ENCODE results near the gene TNFAIP3.
A peak's percentile ranks its signal among the peaks of the same experiment; 100 is the strongest.
"Not testable (repeated sequence)": the region's sequence is repeated elsewhere in the genome, so short reads cannot be mapped to it uniquely, and the experiment has no call there.

TNFAIP3 gene

DNA sequence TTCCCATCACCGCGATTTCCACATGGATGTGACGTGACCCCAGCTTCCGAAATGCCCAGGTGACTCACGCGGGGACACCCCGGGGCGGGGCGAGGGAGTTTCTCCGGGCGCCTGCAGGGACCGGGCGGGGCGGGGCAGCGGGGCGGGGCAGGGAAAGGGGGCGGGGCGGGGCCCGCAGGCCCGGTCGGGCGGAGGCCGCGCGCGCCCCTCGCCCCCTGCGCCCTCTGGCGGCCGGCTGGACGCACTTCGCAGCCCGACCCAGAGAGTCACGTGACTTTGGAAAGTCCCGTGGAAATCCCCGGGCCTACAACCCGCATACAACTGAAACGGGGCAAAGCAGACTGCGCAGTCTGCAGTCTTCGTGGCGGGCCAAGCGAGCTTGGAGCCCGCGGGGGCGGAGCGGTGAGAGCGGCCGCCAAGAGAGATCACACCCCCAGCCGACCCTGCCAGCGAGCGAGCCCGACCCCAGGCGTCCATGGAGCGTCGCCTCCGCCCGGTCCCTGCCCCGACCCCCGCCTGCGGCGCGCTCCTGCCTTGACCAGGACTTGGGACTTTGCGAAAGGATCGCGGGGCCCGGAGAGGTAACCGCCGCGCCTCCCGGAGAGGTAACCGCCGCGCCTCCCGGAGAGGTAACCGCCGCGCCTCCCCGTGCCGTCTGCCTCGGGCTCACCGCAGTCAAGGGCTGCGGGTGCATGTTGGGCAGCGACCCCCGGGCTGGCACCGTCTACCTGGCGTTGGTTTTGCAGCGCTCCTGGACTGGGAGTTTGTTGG lies at the start of gene TNFAIP3:
TNFAIP3 (plus strand) TSS at position 346 of the 771 bp plus-strand sequence. CDS start 3,969 bp downstream, outside the sequence.
- peak; percentile 98 for DNase-seq (ENCODE audit: low spot score)

GRCh38 chr6:137818440-137818839 lies 48.6 kb upstream of the TNFAIP3 start:
- DNase-seq (ENCODE audit: low spot score): no peak

DNA sequence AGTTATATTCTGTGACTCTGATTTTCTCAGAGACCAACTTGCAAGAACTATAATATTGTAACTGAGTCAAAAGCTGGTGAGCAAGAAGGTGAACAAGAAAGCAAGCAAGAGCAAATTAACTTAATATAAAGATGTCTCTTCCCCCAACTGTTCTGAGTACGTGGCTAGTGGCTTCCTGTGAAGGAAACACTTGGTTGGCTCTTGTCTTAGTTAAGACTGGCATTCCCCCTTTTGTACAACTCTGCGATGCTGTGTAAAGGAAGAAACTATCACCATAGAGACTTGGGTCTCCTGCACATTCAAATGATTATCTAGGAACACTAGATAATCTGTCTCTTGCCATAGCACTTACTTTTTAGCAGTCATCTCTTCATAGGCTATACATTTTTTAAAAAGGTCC lies 47.3 kb upstream of the TNFAIP3 start:
- DNase-seq (ENCODE audit: low spot score): no peak

GRCh38 chr6:137820425-137820824 lies 46.6 kb upstream of the TNFAIP3 start:
- DNase-seq (ENCODE audit: low spot score): no peak

DNA sequence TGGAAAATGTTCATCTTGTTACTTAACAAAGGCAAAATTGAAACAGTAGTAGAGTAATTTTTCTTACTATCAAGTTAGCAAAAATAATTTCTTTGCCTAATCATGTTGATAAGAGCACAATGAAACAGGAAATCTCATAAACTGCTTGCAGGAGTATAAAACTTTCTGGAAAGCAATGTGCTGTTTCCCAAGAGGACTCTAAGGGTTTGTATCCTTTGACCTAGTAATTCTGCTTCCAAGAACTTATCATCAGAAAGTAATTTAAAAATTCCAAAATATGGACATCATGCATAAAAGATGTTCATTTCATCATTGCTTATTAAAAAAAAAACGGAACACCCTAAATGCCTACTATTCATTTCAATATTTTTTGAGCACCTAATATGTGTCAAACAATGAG lies 46.1 kb upstream of the TNFAIP3 start:
- no peak for DNase-seq (ENCODE audit: low spot score)

GRCh38 chr6:137821491-137821890 lies 45.6 kb upstream of the TNFAIP3 start:
- no peak for DNase-seq (ENCODE audit: low spot score)

GRCh38 chr6:137823826-137824555 lies 43.1 kb upstream of the TNFAIP3 start:
- DNase-seq (ENCODE audit: low spot score): no peak

DNA sequence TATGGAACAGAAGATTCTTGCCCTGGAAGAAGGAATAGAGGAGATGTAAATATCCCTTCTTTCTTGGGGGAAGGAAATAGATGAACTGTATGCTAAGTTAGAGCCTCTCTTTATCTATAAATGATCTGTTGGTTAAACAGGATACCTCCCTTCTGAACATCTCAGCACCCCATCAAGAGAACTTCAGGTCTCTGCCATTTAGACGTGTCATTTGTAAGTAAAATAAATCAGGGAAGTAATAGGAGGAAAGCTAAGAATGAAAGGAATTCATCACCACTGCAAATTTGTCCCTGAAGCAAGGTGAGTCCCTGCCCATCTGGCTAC lies 42.5 kb upstream of the TNFAIP3 start:
- no peak for DNase-seq (ENCODE audit: low spot score)

- DNase-seq (ENCODE audit: low spot score): no peak
Measured at GRCh38 chr6:137824896-137825295, 42.2 kb upstream of the TNFAIP3 start.

DNA sequence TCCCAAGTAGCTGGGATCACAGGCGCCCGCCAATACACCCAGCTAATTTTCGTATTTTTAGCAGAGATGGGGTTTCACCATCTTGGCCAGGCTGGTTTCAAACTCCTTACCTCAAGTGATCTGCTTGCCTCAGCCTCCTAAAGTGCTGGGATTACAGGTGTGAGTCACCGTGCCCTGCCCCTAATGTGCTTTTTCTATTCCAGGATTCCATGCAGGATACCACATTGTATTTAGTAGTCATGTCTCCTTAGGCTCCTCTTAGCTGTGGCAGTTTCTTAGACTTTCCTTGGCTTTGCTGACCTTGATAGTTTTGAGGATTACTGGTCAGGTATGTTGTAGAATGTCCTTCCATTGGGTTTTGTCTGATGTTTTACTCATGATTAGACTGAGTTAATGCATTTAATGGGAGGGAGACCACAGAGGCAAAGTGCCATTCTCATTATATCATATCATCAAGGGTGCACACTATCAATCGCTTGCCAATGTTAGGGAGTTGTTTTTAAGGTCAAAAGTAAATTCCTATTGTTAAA lies 39.6 kb upstream of the TNFAIP3 start:
- no peak for DNase-seq (ENCODE audit: low spot score)

- DNase-seq (ENCODE audit: low spot score): no peak
Measured at GRCh38 chr6:137827977-137828810, 38.9 kb upstream of the TNFAIP3 start.

GRCh38 chr6:137829641-137830083 lies 37.4 kb upstream of the TNFAIP3 start:
- DNase-seq (ENCODE audit: low spot score): no peak

DNA sequence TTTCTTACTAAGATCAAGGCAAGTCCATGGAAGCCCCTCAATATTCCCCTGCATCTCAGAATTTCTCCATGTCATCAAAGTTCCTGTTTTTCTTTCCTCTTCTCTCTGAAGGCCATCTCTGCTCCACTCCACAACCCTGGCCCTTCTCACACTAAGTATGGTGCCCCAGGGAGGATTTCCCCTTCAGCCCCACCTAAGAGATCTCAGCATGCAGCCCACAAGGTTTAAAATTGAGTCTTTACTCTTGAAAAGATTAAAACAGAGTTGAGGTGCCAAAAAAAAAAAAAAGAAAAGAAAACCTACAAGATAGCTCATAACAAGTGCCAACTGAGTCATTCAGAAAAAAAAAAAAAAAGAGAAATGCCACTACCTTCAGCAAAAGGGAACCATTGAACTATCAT lies 36.5 kb upstream of the TNFAIP3 start:
- no peak for DNase-seq (ENCODE audit: low spot score)

GRCh38 chr6:137832110-137832509 lies 34.9 kb upstream of the TNFAIP3 start:
- no peak for DNase-seq (ENCODE audit: low spot score)

- no peak for DNase-seq (ENCODE audit: low spot score)
Measured at GRCh38 chr6:137834508-137834907, 32.6 kb upstream of the TNFAIP3 start.

- no peak for DNase-seq (ENCODE audit: low spot score)
Measured at GRCh38 chr6:137836788-137837187, 30.3 kb upstream of the TNFAIP3 start.

DNA sequence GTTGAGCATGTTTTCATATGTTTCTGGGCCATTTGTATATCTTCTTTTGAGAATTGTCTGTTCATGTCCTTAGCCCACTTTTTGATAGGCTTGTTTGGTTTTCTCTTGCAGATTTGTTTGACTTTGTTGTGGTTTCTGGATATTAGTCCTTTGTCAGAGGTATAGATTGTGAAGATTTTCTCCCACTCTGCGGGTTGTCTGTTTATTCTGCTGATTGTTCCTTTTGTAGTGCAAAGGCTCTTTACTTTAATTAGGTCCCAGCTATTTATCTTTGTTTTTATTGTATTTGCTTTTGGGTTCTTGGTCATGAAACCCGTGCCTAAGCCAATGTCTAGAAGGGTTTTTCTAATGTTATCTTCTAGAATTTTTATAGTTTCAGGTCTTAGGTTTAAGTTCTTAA lies 29.0 kb upstream of the TNFAIP3 start:
- DNase-seq (ENCODE audit: low spot score): not testable (repeated sequence)

DNA sequence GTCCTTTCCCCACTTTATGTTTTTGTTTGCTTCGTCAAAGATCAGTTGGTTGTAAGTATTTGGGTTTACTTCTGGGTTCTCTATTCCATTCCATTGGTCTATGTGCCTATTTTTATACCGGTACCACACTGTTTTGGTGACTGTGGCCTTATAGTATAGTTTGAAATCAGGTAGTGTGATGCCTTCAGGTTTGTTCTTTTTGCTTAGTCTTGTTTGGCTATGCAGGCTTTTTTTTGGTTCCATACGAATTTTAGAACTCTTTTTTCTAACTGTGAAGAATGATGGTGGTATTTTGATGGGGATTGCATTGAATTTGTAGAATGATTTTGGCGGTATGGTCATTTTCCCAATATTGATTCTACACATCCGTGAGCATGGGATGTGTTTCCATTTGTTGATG lies 28.5 kb upstream of the TNFAIP3 start:
- not testable (repeated sequence) for DNase-seq (ENCODE audit: low spot score)

GRCh38 chr6:137839076-137839475 lies 28.0 kb upstream of the TNFAIP3 start:
- DNase-seq (ENCODE audit: low spot score): no peak

GRCh38 chr6:137840252-137840651 lies 26.8 kb upstream of the TNFAIP3 start:
- no peak for DNase-seq (ENCODE audit: low spot score)

DNA sequence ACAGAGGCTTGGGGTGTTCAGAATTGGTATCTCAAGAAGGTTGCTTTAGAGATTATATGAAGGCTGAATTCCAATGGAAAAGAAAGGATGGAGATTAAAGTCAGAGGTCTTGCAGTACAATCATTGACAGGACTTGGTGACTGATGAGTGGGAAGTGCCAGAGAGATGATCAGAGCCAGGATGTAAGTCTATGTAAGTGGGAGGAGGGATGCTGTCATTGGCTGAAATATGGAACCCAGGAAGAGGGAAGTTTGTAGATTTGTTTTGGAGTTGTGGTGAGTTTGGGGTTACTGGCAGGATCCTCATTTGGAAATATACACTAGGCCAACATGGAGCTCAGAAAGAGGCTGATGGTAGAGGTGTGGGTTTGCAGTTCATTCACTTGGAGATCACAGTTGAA lies 23.8 kb upstream of the TNFAIP3 start:
- no peak for DNase-seq (ENCODE audit: low spot score)

DNA sequence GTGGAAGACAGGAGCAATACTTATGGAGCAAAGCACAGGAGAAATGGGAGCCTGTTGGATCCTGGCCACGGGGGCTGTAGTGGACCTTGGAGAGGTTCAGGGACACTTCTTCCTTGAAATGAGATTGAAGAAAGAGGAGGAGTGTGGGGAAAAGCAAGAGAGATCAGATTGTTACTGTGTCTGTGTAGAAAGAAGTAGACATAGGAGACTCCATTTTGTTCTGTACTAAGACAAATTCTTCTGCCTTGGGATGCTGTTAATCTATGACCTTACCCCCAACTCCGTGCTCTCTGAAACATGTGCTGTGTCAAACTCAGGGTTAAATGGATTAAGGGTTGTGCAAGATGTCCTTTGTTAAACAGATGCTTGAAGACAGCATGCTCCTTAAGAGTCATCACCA lies 22.7 kb upstream of the TNFAIP3 start:
- not testable (repeated sequence) for DNase-seq (ENCODE audit: low spot score)
